ENCODE measurements around the gene CEACAM1.
"Not testable (repeated sequence)": the region's sequence is repeated elsewhere in the genome, so short reads cannot be mapped to it uniquely, and the experiment has no call there.

The CEACAM1 gene

GRCh38 chr19:42553292-42554045 is 25.2 kb upstream of the CEACAM1 start:
- H3K4me1 ChIP-seq (ENCODE audit: control insufficient read depth, low read length) = no peaks in the 10 kb centered on the region; the same call in 1 of the 2 replicates
- H3K4me2 ChIP-seq (ENCODE audit: low read length) = no peak overlapping the region
- TF ChIP-seq EZH2phosphoT487 (IDR thresholded peaks at IDR 0.05; ENCODE audit: borderline replicate concordance, low read length) = no peak
- TF ChIP-seq CTCF (IDR thresholded peaks at IDR 0.05; ENCODE audit: low read depth, low read length, poor library complexity, severe bottlenecking) = no peak
- H3F3A ChIP-seq (ENCODE audit: control insufficient read depth, insufficient read depth) = no peaks in the 10 kb centered on the region
- H3K36me3 ChIP-seq (ENCODE audit: control insufficient read depth, low read length) = no peaks in the 10 kb centered on the region
- H3K79me2 ChIP-seq (ENCODE audit: control insufficient read depth, low read length) = no peaks in the 10 kb centered on the region
- H4K20me1 ChIP-seq (ENCODE audit: control insufficient read depth, insufficient read depth, low read depth, low read length) = no peaks in the 10 kb centered on the region
- peaks cover 10% of the 10 kb centered on the region; the same call in 1 of the 2 replicates for H3K27me3 ChIP-seq (ENCODE audit: control insufficient read depth, low read length)
- no peak overlapping the region for H3K27ac ChIP-seq (ENCODE audit: low read depth, low read length)
- no peaks in the 10 kb centered on the region; the same call in 1 of the 2 replicates for H3K9me3 ChIP-seq (ENCODE audit: control insufficient read depth, insufficient read depth, low read length)
- no peaks in the 10 kb centered on the region for H3K9me2 ChIP-seq (replicated peaks; ENCODE audit: control insufficient read depth, low read length)
- no peak overlapping the region for H3K4me3 ChIP-seq (ENCODE audit: low read length)

DNA sequence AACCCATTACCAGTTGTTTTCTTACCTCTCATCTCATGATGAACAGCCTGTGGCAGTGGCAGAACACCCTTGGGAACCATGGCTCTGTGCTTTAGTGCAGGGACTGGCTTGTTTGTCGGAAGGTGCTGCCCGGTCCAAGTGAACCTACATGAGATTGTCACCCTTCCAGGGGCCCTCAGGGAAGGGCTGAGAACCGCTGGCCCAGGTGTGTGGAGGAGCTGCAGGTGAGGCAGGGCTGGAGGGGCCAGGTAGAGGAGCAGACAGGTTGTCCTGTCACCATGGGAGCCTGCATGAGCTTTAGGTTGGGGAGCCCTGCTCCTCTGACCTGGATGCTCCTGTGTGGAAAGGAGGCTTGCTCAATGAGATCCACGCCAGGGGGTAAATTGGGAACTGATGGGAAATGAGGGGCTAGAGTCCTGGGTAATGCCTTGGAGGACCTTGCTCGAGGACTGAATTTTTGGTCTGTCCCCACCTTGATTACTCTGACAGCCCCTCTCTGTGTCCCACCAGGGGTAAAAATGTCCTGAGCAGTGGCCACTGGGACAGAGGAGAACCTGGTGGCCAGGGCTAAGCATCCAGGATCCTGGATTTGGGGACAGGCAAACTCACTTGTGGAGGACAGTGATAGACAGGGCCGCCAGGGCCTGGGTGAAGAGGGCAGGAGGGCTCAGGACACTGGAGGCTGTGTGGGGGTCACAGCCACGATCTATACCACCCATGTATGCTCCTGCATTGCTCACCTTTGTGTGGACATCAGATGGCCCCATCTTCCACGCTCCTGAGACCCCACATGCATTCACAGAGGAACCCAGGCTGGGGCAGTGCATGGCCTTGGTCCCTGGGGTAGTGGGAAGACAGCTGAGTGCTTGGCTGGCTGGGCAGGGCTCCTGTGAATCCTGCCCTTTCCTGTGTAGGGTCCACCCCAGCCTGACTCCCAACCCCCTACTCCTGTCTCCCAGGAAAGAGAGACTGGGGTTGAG is 24.1 kb upstream of the CEACAM1 start:
- no peak overlapping the region for H3K4me2 ChIP-seq (ENCODE audit: low read length)
- H3K36me3 ChIP-seq (ENCODE audit: control insufficient read depth, low read length) = no peaks in the 10 kb centered on the region
- H3K4me3 ChIP-seq (ENCODE audit: low read length) = no peak overlapping the region
- no peaks in the 10 kb centered on the region for H3K9me2 ChIP-seq (replicated peaks; ENCODE audit: control insufficient read depth, low read length)
- H3F3A ChIP-seq (ENCODE audit: control insufficient read depth, insufficient read depth) = no peaks in the 10 kb centered on the region
- peaks cover 10% of the 10 kb centered on the region; the same call in 1 of the 2 replicates for H3K27me3 ChIP-seq (ENCODE audit: control insufficient read depth, low read length)
- H3K4me1 ChIP-seq (ENCODE audit: control insufficient read depth, low read length) = no peaks in the 10 kb centered on the region; the same call in 1 of the 2 replicates
- no peaks in the 10 kb centered on the region for H3K79me2 ChIP-seq (ENCODE audit: control insufficient read depth, low read length)
- TF ChIP-seq EZH2phosphoT487 (IDR thresholded peaks at IDR 0.05; ENCODE audit: borderline replicate concordance, low read length) (no peak), CTCF (IDR thresholded peaks at IDR 0.05; ENCODE audit: low read depth, low read length, poor library complexity, severe bottlenecking) (no peak)
- no peak overlapping the region for H3K27ac ChIP-seq (ENCODE audit: low read depth, low read length)
- no peaks in the 10 kb centered on the region; the same call in 1 of the 2 replicates for H3K9me3 ChIP-seq (ENCODE audit: control insufficient read depth, insufficient read depth, low read length)
- no peaks in the 10 kb centered on the region for H4K20me1 ChIP-seq (ENCODE audit: control insufficient read depth, insufficient read depth, low read depth, low read length)

- not testable (repeated sequence) for H3K9me2 ChIP-seq (replicated peaks; ENCODE audit: control insufficient read depth, low read length); H3K9me3 ChIP-seq (ENCODE audit: control insufficient read depth, insufficient read depth, low read length); H4K20me1 ChIP-seq (ENCODE audit: control insufficient read depth, insufficient read depth, low read depth, low read length); H3K4me3 ChIP-seq (ENCODE audit: low read length); H3K79me2 ChIP-seq (ENCODE audit: control insufficient read depth, low read length); H3K27ac ChIP-seq (ENCODE audit: low read depth, low read length); H3K4me1 ChIP-seq (ENCODE audit: control insufficient read depth, low read length); H3K4me2 ChIP-seq (ENCODE audit: low read length); H3K36me3 ChIP-seq (ENCODE audit: control insufficient read depth, low read length); H3K27me3 ChIP-seq (ENCODE audit: control insufficient read depth, low read length); H3F3A ChIP-seq (ENCODE audit: control insufficient read depth, insufficient read depth)
Measured at GRCh38 chr19:42550521-42550920, 22.2 kb upstream of the CEACAM1 start.

DNA sequence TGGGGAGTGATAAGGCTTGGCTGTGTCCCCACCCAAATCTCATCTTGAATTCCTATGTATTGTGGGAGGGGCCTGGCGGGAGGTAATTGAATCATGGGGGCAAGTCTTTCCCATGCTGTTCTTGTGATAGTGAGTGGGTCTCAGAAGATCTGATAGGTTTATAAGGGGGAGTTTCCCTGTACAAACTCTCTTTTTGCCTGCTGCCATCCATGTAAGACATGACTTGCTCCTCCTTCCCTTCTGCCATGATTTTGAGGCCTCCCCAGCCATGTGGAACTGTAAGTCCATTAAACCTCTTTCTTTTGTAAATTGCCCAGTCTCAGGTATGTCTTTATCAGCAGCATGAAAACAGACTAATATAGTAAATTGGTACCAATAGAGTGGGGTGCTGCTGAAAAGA is 20.8 kb upstream of the CEACAM1 start:
- H4K20me1 ChIP-seq (ENCODE audit: control insufficient read depth, insufficient read depth, low read depth, low read length); H3K9me2 ChIP-seq (replicated peaks; ENCODE audit: control insufficient read depth, low read length); H3K4me3 ChIP-seq (ENCODE audit: low read length); H3K36me3 ChIP-seq (ENCODE audit: control insufficient read depth, low read length); H3K79me2 ChIP-seq (ENCODE audit: control insufficient read depth, low read length); H3F3A ChIP-seq (ENCODE audit: control insufficient read depth, insufficient read depth); H3K4me2 ChIP-seq (ENCODE audit: low read length); H3K27me3 ChIP-seq (ENCODE audit: control insufficient read depth, low read length); H3K27ac ChIP-seq (ENCODE audit: low read depth, low read length); H3K9me3 ChIP-seq (ENCODE audit: control insufficient read depth, insufficient read depth, low read length): not testable (repeated sequence)
- peaks cover 11% of the 10 kb centered on the region for H3K4me1 ChIP-seq (ENCODE audit: control insufficient read depth, low read length)

All from DOHH2 (cell line).